HCT116 (cell line): ENCODE results near the gene FAM227B.

Source experiments
- CTCF ChIP-seq, 3 experiments: fragments of 200-600 bp in 1 of 3; sonication (generic) in 1 of 3; IDR thresholded peaks in 2 of 3; conservative IDR thresholded peaks in 1 of 3; 2 replicates each; pipeline ENCODE4 v1.5.1; 2012 to 2017; ENCODE audit warnings: low read depth in 2 of 3, low read length in 2 of 3, antibody characterized with exemption in 1 of 3, borderline replicate concordance in 1 of 3, control low read depth in 1 of 3, mild to moderate bottlenecking in 1 of 3, mixed read lengths in 1 of 3, mixed run types in 1 of 3, moderate library complexity in 1 of 3; ENCODE audit not compliant: insufficient read depth in 1 of 3
- EGR1 ChIP-seq: IDR thresholded peaks from 2 replicates; pipeline ENCODE4 v1.6.1; 2012; ENCODE audit warnings: low read depth
- POLR2A ChIP-seq: IDR thresholded peaks from 2 replicates; pipeline ENCODE4 v1.7.0; 2011; ENCODE audit warnings: borderline replicate concordance; ENCODE audit not compliant: insufficient read depth, insufficient read length; ENCODE audit errors: extremely low read depth
- POLR2AphosphoS5 ChIP-seq: IDR thresholded peaks from 2 replicates; pipeline ENCODE4 v1.6.1; 2011; ENCODE audit warnings: mild to moderate bottlenecking, low read depth, low read length, moderate library complexity
- RAD21 ChIP-seq: IDR thresholded peaks from 2 replicates; pipeline ENCODE4 v1.6.1; 2012; ENCODE audit warnings: low read depth, mild to moderate bottlenecking
- REST ChIP-seq: IDR thresholded peaks from 2 replicates; pipeline ENCODE4 v1.6.1; 2012; ENCODE audit warnings: low read depth
- SP1 ChIP-seq: IDR thresholded peaks from 2 replicates; pipeline ENCODE4 v1.6.1; 2012; ENCODE audit warnings: low read depth
- YY1 ChIP-seq: IDR thresholded peaks from 2 replicates; pipeline ENCODE4 v1.6.1; 2011; ENCODE audit warnings: low read length, low read depth, moderate library complexity, mild to moderate bottlenecking; ENCODE audit not compliant: insufficient replicate concordance; ENCODE audit errors: extremely low read depth

GRCh38 chr15:49314716-49315115 is 305.9 kb downstream of the FAM227B start:
- TF ChIP-seq SP1 (no peak), RAD21 (no peak), CTCF (IDR thresholded peaks at IDR 0.05 in 2 of 3, conservative IDR thresholded peaks at IDR 0.05 in 1 of 3; ENCODE audit: borderline replicate concordance in 1 of 3, insufficient read depth in 1 of 3, low read depth in 2 of 3, low read length in 2 of 3) (no peak), POLR2A (no peak), REST (no peak), YY1 (no peak), POLR2AphosphoS5 (no peak), EGR1 (no peak)
